Muscle of back (tissue), 11 donors: Measurements from ENCODE around the gene IFNL3. TPM values are rescaled to one million over a fixed set of nuclear protein-coding genes. Genes with fewer than 3 reads are reported as not detected.
"Not testable (repeated sequence)": the region's sequence is repeated elsewhere in the genome, so short reads cannot be mapped to it uniquely, and the experiment has no call there.

ENCODE experiments used
- DNase-seq, 3 donors: peaks; one replicate each; pipeline versions ENCODE4 v3.0.0 to v3.0.0-alpha.2; 2013
- polyA plus RNA-seq, 10 donors: library from polyadenylated mRNA; unstranded; fragments of 120-200 nt; gene quantifications; one replicate each; pipeline ENCODE4 v1.2.1, GENCODE V29; 2013; ENCODE audit not compliant: insufficient read length in 10 of 10

IFNL3 gene
- polyA plus RNA-seq, 10 donors: not detected

DNA sequence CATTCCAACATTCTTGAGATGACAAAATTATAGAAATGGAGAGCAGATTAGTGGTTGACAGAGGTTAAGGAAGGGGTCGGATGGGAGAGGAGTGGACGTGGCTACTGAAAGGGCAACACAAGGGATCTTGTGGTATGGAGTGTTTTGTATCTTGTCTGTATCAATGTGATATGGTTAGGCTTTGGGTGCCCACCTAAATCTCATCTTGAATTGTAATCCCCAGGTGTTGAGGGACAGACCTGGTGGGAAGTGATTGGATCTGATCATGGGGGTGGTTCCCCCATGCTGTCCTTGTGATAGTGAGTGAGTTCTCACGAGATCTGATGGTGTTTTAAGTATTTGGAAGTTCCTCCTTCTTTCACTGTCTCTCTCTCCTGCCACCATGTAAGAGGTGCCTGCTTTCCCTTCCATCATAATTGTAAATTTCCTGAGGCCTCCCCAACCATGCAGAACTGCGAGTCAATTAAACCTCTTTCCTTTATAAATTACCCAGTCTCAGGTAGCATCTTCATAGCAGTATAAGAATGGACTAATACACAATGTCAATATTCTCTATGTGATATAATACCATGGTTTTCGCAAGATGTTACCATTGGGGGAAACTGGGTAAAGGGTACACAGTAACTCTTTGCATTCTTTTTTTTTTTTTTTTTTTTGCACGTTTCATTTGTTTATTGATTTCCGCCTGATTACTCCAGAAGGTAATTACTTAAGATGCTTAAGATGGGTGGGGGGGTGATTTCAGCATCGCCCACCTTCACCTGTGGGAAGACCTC, 8.8 kb upstream of the IFNL3 start:
- no peak for DNase-seq

GRCh38 chr19:39252458-39252857, 7.7 kb upstream of the IFNL3 start:
- no peak for DNase-seq

DNA sequence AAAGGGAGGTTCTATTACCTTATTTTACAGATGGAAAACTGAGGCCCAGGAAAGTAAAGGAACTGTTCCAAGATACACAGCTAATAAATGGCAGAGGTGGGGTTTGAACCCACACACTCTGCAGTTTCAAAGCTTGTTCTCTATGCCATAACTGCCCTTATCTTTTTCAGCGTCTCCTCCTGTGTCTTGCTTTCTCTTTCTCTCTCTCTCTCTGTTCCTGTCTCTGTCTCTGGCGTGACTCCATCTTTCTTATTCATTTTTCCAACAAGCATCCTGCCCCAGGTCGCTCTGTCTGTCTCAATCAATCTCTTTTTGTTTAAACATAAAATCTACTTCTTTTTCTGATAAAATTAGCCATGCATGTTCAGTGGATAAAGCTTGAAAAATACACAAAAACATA, 7.0 kb upstream of the IFNL3 start:
- no peak for DNase-seq

- no peak for DNase-seq
These were observed 6.3 kb upstream of the IFNL3 start for GRCh38 chr19:39251081-39251480.

DNA sequence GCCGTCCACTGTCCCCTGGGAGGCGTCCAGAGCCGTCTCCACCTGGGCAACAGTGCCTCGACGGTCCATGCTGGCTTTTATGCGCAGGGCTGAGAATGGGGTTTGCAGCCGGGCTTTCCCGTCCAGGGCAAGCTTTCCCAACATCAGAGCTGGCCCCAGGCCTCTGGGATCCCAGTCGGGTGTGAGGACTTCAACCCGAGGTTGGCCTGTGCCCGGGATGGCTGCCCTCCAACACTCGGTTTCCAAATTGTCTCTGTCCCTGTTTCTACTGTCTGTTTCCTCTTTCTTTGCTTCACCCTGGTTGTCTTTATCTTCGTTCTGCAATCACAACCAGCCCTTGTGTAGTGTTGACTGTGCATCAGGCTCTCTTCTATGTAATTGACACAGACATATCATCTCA, 4.0 kb upstream of the IFNL3 start, which contains the start of gene IFNL4:
IFNL4 (minus strand) TSS at position 51 of the 400 bp plus-strand sequence.
- no peak for DNase-seq

DNA sequence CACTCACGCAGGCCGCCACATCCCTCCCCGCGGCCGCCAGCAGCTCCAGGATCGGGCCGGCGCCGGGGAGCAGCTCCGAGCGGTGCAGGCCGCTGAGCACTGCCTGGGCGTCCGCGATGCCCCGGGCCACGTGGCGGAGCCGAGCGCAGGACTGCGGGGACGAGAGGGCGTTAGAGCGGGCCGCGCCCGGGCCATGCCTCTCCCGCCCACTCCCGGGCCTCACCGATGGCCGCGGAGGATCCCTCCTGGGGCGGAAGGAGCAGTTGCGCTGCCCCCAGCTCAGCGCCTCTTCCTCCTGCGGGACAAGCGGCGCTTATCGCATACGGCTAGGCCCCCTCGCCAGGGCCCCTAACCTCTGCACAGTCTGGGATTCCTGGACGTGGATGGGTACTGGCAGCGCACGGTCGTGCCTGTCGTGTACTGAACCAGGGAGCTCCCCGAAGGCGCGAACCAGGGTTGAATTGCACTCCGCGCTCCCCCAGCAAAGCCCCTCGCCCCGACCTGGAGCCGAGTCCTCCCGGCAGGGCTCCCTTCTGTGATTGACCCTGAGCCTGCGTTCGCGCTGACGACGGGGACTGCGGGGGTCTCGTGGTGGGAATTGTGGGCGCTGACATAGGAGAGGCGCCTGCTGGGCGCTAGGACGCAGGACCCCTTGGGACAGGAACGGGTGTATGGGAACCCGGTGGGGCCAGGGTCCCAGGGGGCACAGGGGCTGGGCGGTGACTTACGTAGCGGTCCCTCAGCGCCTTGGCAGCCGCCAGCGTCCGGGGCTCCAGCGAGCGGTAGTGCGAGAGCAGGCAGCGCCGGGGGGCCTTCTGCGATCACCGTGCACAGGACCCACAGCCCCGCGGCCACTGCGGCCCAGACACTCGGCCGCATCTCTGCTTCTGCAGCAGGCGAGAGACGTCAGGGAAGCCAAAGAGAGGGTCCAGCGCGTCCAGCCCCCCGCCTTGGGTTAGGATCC, 3.2 kb upstream of the IFNL3 start:
- peak in 1 of 3 donors; percentile 50 for DNase-seq

- peak in 2 of 3 donors; percentile 27 to 31 for DNase-seq
These were observed 2.3 kb upstream of the IFNL3 start for GRCh38 chr19:39246951-39247669.

GRCh38 chr19:39245166-39245565, 360 bp upstream of the IFNL3 start:
- not testable (repeated sequence) for DNase-seq

DNA sequence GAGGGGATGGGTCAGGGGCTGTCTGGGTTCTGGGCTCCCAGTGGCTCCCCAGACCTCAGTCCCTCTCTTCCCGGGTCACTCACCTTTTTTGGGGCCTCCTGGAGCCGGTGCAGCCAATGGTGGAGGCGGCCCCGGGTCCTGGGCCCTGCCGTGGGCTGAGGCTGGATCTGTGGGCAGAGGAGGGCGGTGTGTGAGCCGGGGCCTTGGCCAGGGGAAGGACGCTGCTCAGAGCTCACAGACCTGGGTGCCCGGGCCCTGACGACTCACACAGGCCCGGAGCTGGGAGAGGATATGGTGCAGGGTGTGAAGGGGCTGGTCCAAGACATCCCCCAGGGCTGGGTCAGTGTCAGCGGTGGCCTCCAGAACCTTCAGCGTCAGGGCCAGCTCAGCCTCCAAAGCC, 1.1 kb downstream of the IFNL3 start:
- DNase-seq: not testable (repeated sequence)

DNA sequence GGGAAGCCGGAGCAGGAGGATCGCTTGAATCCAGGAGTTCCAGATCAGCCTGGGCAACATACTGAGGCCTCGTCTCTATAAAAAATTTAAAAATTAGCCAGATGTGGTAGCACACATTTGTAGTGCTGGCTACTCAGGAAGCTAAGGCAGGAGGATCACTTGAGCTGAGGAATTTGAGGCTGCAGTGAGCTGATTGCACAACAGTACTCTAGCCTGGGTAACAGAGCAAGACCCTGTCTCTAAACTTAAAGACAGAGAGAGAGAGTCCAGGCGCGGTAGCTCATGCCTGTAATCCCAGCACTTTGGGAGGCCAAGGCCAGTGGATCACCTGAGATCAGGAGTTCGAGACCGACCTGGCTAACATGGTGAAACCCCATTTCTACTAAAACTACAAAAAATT, 4.4 kb downstream of the IFNL3 start:
- no peak for DNase-seq

GRCh38 chr19:39238944-39239343, 5.9 kb downstream of the IFNL3 start:
- no peak for DNase-seq

DNA sequence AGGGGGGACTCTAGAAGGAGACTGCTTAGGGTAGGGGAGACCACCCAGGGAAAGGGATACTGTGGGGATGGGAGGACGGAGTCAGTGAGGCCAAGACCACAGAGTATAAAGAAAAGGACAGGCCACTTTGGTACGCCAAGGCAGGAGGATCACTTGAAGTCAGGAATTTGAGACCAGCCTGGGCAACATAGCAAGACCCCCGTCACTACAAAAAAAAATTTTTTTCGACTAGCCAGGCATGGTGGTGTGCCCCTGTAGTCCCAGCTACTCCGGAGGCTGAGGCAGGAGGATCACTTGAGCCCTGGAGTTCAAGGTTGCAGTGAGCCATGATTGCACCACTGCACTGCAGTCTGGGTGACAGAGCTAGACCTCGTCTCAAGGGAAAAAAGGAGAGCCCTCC, 6.6 kb downstream of the IFNL3 start:
- no peak for DNase-seq

GRCh38 chr19:39237200-39238184, 7.3 kb downstream of the IFNL3 start:
- DNase-seq: no peak

GRCh38 chr19:39236527-39236926, 8.3 kb downstream of the IFNL3 start:
- DNase-seq: no peak

DNA sequence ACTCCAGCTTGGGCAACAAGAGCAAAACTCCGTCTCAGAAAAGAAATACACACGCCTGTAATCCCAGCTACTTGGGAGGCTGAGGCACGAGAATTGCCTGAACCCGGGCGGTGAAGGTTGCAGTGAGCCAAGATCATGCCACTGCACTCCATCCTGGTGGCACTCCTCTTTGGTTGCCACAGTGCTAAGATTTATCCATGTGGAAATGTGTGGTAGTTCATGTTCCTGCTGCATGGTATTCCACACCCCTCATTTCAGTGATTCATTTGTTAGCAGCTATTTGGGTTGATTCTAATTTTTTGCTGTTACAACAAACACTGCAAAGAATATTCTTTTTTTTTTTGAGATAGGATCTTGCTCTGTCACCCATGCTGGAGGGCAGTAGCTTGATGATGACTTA, 12.1 kb downstream of the IFNL3 start:
- no peak for DNase-seq

DNA sequence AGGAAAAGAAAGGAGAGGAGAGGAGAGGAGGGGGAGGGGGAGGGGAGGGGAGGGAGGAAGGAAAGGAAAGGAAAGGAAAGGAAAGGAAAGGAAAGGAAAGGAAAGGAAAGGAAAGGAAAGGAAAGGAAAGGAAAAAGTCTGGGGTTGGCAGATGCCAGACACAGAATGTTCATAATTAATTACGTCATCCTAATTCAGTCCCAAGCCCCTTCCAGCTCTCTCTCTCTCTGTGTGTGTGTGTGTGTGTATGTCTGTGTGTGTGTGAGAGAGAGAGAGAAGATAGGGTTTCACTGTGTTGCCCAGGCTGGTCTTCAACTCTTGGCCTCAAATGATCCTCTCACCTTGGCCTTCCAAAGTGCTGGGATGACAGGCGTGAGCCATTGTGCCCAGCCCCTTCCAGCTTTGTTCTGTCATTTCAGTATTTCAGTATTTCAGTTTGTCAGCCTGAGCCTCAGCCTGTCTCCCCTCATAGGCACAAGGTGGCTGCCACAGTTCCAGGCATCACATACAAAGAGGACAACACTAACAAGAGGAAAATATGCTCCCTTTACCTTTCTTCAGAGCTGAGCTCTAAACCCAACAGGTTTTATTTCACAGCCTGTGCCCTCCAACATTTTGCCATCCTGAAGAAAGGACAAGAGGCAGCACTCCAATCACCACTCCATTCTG, 14.6 kb downstream of the IFNL3 start:
- no peak for DNase-seq

DNA sequence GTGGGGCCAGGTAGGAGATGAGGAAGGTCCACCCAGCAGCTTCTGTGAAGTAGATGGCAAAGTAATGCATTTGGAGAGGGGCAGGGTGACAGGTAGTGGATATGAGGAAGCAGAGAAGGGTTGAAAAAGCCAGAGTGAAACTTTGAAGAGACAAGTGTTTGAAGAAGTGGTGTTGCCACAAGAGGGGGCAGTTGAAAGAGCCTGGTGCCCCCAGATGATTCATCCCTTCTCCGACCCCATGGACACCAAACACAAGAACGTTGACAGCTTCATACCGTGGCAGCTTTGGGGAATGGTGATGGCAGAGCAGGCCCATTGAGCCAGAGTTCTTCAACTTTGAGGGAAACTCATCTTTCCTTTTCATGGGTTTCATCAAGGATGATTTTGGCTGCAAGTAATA, 19.9 kb downstream of the IFNL3 start:
- DNase-seq: no peak

DNA sequence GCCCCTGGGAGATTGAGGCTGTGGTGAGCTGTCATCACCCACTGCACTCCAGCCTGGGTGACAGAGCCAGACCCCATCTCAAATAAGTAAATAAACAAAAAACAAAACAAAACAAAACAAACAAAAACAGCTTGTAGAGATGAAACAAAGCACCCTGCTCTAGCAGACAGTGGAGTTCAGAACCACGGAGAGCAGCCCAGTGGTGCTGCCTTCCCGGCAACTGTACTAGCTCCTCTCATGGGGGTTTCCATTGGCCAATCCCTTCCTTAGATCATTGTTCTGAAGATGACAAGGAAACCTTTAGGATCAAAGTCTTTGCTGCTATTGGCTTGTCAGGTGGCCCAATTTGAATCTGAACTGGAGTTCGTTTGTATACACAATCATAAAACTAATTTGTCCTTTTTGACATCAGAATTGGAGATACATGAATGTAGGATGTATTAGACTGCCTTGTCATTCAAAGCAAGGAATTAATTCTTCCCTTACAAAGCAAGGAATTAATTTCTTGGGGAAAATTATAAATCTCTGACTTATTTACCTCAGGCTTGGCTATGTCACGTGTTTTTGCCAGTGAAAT, 21.0 kb downstream of the IFNL3 start:
- peak in 2 of 3 donors; percentile 17 to 48 for DNase-seq

DNA sequence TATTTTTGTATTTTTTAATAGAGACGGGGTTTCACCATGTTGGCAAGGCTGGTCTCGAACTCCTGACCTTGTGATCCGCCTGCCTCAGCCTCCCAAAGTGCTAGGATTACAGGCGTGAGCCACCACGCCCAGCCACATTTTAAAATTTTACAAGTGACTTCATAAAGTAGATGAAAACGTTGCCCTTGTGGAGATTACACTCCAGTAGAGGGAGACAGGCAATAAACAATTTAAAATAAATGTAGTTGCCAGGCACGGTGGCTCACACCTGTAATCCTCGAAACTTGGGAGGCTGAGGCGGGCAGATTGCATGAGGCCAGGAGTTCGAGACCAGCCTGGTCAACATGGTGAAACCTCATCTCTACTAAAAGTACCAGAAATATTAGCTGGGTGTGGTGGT, 25.7 kb downstream of the IFNL3 start:
- DNase-seq: not testable (repeated sequence)
